K562 (cell line): ENCODE data around the gene SLC31A1.

Experiments
- CUX1 ChIP-seq: fragments of 200-800 bp; sonication (Bioruptor generic); IDR thresholded peaks from 2 replicates; pipeline ENCODE4 v1.6.1; 2016; ENCODE audit warnings: missing genetic modification characterization, missing compliant biosample characterization
- FOXK2 ChIP-seq, 2 experiments: fragments of 450-650 bp; IDR thresholded peaks in 1 of 2; conservative IDR thresholded peaks in 1 of 2; 2 replicates each; pipeline ENCODE4 v1.6.1; 2016; ENCODE audit warnings: low read depth in 2 of 2, mild to moderate bottlenecking in 1 of 2
- KLF1 ChIP-seq: fragments of 450-650 bp; IDR thresholded peaks from 2 replicates; pipeline ENCODE4 v1.6.1; 2016; ENCODE audit warnings: missing genetic modification characterization, missing compliant biosample characterization
- MBD1 ChIP-seq: fragments of 250-450 bp; sonication (Bioruptor Pico); IDR thresholded peaks from 2 replicates; pipeline ENCODE4 v1.8.0; 2022; ENCODE audit warnings: inconsistent platforms
- PCBP2 ChIP-seq: fragments of 200-400 bp; formaldehyde crosslinking; IDR thresholded peaks from 2 replicates; pipeline ENCODE4 v1.6.1; 2018; ENCODE audit warnings: low read length, low read depth, mild to moderate bottlenecking, moderate library complexity; ENCODE audit not compliant: poor library complexity, severe bottlenecking
- ZNF280A ChIP-seq: fragments of 450-650 bp; IDR thresholded peaks from 2 replicates; pipeline ENCODE4 v1.6.1; 2018; ENCODE audit warnings: mild to moderate bottlenecking, low read depth; ENCODE audit not compliant: partially characterized antibody

GRCh38 chr9:113307396-113307975, 86.1 kb downstream of the SLC31A1 start:
- TF ChIP-seq PCBP2 (no peak), KLF1 (tag) (no peak), ZNF280A (no peak), FOXK2 (conservative IDR thresholded peaks at IDR 0.05 in 1 of 2, IDR thresholded peaks at IDR 0.05 in 1 of 2; ENCODE audit: low read depth in 2 of 2) (no peak), CUX1 (CRISPR knock-in tag) (no peak), MBD1 (CRISPR knock-in tag) (no peak)
